HTERT RPE-1 (cell line): Measurements from ENCODE around the gene LRRC10B.

Experiments used
- in situ Hi-C: fragments of 300-500 bp; cut with MboI; formaldehyde crosslinking; loops from 4 replicates; pipeline ENCODE4 v1.14.3; 2020; ENCODE audit warnings: low sequenced_read_pairs

Gene LRRC10B

DNA sequence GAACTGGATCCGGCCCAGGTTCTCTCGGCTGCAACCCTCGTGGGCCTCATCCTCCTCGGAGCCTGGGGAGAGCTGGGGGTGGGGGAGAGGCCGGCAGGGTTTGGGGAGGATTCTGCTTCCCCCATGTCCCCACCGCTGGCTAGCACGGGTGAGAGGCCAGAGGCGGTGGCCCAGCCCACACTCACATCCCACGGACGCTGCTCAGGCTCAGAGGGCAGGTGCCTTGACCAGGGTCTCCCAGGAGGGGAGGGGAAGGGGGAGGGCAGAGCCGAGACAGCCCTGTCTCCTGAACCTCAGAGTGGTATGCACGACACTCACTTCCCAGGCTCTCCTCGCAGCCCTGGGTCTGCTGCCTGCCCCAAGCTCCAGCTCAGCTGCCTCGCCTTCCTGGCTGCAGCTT lies 19.6 kb downstream of the LRRC10B start:
- in situ Hi-C loops = no loop called here

DNA sequence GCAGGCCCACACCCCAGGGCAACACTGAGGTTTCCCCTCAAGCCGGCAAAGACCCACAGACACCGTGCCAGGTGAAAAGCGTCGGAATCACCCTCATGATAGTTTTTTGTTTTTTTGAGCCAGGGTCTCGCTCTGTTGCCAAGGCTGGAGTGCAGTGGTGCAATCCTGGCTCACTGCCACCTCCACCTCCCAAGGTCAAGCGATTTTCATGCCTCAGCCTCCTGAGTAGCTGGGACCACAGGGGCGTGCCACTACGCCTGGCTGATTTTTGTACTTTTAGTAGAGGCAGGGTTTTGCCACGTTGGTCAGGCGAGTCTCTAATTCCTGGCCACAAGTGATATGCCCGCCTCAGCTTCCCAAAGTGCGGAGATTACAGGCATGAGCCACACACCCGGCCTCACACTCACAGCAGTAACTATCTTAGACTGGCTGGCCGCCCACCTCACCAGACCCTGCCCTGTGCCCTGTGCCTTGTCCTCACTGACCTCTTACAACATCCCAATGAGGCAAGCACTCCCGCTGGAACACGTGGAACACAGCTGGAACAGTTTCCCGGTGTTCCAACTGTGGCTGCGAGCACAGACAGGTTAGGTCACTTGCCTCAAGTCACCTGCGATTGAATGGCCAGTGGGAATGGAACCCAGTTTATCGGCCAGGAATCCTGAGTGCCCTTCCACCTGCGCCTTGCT lies 21.1 kb downstream of the LRRC10B start:
- in situ Hi-C loops = no loop called here

DNA sequence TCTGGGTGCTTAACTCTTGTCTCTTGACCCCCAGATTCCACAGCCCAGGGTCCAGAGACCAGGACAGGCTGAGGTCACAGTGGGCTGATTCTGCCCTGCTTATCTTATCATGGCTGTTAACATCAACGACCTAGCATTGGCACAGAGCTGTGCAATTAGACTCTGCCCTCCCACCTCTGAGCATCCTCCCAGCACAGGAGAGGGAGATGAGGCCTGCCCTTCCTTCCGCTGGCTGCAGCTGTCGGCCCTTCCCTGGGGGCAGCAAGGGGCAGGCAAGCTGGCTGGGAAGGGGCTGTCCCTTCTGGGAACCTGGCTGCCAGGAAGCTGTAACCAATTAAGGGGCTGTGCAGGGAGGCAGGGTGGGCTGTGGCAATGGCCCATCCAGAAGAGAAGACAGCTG lies 22.5 kb downstream of the LRRC10B start:
- in situ Hi-C loops = no loop called here

DNA sequence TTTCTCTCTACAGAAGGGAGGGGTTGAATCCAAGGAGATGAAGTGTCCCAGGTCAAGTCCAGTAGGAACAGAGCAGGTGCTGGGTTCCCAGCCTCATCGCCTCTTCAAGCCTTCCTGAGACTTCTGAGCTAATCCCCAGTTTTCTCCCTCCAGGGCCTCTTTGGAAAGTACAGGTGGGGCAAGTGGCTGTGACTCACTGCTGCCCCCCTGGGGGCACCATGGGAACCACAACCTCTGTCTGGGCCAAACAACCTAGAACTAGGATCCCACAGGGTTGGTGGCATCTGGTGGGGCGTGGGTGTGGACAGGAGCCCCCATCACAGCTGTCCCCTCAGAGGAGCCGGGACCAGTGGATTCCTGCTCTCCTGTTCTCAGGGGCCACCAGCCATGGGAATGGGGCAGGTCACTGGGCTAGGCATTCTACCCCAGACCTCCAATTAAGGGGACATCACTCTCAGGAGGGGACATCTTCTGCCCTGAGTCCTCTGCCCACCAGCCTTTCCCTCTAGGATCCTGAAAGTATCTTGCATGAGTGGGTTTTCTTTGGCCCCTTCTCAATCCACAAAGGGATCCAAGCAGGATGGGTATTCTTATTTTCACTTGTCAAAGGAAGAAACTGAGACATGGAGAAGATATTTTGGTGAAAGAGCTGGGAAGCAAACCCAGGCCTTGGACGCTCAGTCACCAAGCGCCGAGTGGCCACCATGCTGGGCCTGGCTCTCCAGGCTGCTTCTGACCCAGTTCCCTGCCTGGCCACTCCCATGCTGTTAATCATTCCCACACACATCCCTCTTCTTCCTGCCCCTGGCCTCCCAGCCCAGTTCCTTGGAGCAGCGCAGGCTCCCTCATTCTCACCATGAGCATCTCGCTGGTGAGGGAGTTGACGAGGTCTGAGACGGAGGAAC lies 23.8 kb downstream of the LRRC10B start:
- in situ Hi-C loops = no loop called here

DNA sequence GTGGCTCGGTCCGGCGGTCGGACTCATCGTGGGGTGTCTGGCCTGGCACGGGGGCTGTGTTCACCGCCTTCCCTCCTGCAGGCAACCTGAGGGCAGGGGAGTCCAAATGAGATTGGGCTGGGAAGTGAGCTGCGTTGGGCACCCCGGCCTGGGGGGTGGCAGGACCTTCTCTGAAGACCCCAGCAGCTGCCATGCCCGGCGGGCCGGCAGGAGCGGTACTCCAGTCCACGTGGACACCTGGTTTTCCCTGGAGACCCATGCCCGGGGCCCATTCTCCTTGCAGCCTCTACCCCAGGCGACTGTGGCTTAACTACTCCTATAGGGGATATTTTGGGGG lies 24.5 kb downstream of the LRRC10B start:
- in situ Hi-C loops = no loop called here

DNA sequence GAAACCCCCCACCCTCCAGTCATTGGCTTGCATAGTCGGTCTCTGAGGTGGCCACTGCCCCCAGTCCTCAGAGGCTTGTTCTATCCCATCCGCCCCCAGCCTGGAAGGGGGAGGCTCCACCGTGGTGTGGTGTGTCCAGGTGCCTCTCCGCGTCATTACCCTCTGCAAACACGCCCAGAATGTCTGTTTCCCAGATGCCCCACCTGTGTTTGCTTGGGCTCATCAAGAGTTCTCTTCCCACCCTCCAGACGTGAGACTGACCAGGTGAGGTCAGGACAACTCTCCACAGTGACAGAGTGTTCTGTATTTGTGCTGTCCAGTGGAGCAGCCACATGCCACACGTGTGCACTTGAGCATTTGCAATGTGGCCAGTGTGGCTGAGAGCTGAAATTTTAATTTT lies 24.9 kb downstream of the LRRC10B start:
- in situ Hi-C loops = no loop called here

DNA sequence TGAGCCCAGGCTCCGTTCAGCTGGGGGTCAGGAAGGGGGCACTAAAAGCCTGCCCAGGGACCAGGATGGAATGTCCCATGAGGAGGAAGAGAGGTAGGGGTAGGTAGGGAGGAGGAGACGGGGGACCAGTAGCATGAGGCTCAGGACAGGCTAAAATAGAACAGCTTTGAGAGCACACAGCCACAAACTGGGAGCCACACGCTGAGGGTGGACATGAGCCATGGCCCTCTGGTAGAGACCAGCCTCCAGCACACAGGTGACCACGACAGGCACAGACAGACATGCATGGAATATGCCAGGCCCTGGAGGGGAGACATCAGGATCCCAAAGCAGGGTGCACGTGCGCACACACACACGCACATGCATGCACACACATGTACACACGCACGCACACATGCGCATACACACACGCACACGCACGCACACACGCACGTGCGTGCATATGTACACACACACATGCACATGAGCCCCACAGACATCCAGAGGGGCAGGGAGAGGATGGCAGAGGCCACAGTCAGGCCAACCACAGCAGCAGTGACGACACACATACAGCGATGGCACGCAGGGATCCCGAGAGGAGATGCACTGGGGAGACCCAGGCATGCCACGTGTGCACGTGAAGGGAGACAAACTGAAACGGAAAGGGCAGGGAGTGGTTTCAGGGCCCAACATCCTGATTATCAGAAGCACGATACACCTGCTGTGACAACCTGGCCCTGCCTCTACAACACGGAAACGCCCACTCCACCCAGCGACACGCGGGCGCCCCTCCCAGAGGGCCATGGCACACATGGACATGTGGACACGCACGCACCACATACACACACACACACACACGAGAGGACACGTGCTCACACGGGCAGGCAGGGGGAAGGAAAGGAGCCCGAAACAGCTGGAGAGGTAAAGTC lies 25.7 kb downstream of the LRRC10B start:
- in situ Hi-C loops = no loop called here

DNA sequence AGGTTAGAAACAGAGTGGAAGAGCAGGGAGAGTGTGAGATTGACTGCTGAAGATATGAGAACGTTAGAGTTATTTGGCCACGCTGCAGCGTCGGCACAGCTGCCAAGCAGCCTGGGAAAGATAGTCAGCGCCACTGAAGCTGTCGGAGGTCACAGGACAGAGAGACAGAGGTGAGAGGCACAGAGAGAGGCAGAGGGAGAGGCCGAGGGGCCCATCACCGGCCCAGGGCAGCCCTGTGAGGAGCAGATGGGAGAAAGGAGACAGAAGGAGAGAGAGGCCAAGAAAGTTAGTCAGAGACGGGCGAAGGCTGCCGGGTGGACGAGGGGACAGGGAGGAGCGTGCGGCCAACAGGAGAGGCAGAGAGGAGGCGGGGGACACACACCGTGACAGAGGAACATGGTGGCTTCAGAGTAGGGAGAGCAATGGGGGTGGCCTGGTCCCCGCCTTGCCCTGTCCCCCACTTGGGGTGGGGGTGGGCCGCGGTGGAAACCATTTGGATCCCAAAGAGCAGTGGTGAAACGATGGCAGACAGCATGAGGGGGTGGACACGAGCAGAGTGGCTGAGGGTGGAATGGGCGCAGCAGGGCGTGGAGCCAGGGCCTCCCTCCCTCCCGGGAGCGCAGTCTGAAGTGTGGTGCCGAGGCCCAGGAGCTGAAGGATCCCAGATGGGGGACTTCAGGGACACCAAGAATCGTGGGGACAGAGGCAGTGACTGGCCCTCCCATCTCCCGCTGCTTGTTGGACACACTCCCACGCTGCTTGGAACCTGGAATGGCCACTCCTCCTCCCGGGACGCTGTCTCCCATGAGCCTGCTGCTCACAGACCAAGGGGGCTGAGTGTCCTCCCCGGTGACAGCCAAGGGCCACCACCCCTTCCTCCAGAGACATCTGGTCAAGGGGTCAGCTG lies 26.6 kb downstream of the LRRC10B start:
- in situ Hi-C loops = no loop called here

DNA sequence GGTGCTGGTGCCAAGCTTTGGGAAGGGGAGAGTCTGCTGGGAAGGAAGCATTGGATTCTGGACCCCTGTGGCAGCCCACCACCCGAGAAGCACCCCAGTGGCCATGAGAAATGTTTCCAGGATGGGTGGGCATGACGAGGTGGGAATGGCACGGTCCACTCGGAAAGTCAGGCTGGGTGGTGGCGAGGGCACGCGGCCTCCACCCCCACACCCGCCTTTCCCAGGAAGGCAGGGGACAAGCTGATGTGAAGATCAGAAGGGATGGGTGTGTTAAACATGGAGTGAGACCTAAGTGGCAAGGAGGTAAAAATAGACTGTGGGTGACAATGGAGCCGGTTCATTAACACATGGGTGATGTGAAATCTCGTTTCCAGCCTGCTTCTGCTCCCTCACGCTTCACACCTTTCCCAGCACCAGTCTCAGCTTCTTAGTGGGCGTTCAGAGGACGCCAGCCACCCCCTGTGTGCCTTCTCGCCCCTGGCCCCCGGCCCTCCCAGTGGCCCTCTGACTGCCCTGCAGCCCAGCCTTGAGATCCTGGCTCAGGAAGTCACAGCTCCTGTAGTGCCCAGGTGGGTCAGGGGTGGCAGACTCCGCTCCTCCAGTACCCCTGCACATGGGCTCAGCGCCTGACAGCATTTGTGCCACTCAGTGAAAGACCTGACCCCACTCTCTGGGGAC lies 27.6 kb downstream of the LRRC10B start:
- in situ Hi-C loops = no loop called here

DNA sequence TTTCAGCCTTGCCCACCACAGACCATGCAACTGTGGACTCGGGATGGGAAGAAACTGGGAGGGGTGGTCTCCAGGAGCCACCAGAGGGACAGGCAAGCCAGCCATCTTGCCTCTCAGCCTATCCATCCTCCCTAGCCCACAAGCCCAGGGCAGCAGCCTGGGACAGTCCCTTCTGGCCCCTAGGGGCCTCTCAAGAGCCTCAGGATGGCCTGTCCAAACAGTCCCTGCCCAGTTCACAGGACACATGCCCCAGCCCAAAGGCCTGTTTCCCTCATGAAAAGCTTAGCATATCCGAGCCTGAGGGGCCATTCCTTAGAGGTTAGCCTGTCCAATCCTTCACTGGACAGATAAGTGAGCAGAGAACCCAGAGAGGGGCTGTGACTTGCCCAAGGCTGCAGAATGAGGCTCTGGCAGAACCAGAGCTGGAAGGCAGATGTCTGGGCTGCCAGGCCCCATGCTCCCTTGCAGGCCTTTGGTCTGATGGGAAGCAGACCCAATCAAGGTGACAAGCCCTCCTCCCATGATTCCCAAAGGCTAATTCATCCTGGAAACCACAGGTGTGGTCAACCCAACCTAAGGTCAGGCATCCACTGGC lies 28.2 kb downstream of the LRRC10B start:
- in situ Hi-C loops = no loop called here

DNA sequence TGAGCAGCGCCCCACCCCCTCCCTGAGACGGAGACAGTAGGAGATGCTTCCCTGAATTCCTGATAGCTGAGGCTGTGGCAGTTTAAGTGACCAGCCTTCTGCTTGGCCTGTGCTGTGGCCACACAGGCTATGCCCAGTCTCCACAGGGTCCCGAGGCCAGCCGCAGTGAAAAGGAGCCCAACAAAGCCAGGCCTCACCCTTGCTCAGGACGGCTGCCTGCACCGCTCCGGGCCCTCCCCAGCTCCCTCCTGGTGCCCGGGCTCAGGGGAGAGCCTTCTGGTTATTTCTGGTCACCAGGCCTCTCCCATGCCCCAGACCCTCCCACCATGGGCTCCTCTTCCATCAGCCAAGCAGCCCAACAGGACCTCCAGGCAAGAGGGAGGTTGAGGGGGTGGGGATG lies 28.8 kb downstream of the LRRC10B start:
- in situ Hi-C loops = no loop called here

DNA sequence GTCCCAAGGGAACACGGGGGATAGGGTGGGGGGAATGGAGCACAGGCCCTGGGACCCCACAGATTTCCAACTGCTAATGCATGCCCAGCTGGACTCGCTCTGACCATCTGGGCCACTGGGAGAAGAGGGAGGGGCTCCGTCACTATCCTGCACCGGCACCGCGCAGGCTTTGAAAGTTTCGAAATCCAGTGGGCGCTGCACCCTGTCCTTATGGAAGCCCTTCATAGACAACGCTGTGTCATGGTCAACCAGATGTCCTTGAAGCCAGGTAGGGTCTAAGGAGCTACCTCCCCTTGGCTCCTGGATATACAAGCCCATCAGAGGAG lies 30.1 kb downstream of the LRRC10B start:
- in situ Hi-C loops = no loop called here

DNA sequence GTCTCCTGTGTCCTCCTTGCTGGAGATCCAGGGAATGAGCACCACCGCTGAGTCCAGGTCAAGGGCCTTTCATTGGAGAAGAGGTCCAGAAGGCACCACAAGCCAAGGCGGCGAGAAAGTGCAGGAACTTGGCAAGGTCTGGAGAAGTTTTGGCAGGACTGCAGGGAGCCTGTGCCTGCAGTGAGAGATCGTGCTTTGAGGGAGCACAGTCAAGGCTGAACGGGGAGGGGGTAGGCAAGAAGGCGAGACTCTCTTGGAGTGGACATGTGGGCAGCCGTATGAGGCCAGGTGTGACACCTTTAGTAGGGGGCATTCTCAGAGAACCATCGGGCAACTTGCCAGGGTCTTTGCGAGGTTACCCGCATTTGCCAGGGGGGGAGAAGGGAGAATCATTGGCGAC lies 30.5 kb downstream of the LRRC10B start:
- in situ Hi-C loops = no loop called here

DNA sequence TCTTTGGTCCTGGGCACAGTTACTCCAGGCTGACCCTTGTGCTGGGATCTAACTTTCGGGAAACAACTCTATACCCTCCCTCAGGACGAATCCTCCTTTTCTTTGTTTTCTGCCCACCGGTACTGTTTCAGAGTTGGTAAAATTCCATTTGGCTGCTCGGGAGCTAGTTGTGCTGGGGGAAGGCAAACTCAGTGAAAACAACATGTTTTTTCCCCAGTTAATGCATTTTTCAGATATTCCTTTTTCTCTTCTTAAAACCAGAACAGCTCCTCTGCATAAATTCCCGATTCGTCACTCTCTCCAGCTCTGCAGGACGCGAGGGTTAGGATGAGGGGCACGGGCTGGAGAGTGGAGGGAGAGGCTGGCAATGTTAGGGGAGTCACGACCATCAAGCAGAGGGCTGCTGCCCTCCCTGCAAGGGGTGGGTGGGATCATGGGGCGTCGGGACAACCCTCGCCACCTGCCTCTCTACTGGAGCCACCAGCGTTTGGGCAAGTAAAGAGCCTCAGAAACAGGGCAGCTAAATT lies 31.3 kb downstream of the LRRC10B start:
- in situ Hi-C loops = no loop called here

DNA sequence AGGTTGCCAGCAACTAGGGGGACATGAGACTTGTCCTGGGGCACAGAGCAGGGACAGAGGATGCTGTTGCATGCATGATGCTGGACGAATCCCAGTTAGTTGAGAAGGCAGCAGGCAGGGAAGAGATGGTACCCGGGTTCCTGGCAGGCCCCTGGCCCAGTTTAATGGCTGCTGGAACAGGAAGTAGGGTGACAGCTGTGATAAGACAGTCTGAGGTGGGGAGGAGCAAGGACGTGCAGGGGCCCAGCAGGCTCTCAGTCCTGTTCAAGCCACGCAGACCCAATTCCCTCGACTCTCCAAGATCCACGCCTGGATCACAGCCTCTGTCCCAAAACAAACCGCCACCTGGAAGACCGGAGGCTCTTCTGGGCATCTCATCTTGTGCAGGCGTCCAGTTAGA lies 32.0 kb downstream of the LRRC10B start:
- in situ Hi-C loops = no loop called here

DNA sequence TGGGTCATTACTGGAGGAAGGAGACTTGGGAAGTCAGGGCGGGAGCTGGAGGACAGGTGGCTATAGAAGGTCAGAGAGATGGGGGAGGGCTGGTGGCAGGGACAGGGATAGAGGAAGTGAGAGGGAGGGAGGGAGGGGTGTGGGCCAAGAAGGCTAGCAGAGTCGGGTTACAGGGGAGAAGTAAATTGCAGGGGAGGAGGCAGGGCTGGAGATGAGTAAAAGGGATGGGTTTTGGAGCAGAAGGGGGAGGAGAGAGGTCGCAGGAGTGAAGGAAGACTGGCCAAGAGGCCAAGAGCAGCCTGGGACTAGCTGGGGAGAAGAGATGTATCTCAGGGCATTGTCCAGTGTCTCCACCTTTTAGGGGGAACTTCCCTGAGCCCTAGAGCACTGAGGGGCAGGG lies 33.0 kb downstream of the LRRC10B start:
- in situ Hi-C loops = no loop called here

DNA sequence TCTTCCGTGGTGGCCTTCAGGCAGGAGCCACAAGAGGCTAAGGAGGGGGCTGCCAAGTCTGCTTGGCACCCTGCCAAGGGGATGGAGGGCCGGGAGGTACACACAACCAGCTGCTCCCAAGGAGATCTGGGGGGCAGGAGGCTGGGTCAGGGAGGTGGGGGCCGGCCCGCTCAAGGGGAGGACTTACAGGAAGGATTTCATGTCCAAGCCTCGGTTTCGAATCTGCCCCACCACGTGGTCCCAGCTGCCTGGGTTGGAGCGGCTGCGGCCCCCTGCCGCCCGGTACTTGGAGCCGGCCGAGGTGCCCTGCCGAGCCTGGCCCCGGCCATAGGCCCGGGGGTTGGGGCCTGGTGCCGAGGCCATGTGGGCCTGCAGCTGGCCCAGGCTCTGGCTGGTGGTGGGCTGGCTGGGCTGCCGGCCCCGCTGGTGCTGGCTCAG lies 33.5 kb downstream of the LRRC10B start:
- in situ Hi-C loops = no loop called here

DNA sequence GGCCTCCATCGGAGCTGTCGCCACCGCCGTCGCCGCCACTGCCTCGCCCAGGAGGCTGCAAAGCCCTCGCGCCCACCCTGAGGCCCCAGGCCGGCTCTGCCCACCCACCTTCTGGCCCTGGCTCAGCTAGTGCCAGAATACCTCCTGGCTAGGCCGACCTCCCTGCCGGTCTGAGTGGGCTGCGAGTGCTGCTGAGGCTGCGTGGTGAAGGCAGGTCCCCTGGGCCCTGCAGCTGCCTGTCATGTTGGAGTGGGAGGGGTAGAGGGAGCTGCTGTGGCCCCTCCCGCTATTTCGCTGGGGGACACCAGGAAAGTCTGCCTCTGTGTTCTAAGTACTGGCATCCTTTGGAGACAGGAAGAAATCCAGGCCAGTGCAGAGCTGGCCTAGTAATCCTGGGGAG lies 34.2 kb downstream of the LRRC10B start:
- in situ Hi-C loops = no loop called here

DNA sequence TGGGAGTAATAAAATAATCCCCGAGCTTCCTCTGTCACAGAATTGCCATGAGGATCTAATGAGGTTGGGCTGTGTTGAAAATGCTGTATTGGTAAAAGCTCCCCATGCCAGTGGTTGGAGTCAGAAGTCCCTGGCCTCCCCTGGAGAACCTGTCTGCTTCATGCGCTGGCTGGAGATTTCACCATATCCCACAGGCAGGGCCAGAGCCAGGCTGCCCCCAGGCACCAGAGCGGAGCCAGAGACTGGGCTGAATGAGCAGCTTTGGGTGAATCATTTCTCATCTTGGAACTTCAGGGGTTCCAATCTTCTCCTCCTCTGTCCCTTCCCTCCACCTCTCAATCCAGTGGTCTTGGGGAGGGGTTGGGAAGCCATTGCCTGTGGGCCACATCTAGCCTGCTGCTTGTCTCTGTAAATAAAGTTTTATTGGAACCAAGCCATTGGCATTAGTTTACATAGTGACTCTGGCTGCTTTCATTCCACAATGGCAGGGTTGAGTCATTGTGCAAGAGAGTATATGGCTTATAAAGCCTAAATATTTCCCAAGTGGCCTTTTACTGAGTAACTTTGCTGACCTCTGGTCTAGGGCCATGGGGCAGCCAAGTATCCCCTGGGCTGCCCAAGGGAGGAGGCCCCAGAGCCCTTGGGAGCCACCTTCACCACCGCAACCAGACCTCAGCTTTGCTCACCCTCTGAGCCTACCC lies 35.2 kb downstream of the LRRC10B start:
- in situ Hi-C loops = no loop called here
